MM.1S (cell line): ENCODE data around the gene RGL4.

Source experiments
- DNase-seq: peaks from one replicate; pipeline ENCODE4 v3.0.0-alpha.2; 2015
- H2AFZ ChIP-seq: fragments of 300-600 bp; sonication (generic); 2 replicates; pipeline ENCODE4 v1.6.0; 2016; ENCODE audit warnings: antibody characterized with exemption, low read length
- H3F3A ChIP-seq: fragments of 300-600 bp; sonication (generic); 2 replicates; pipeline ENCODE4 v1.6.1; 2016; ENCODE audit warnings: mild to moderate bottlenecking, antibody characterized with exemption, low read length, moderate library complexity, mixed read lengths; ENCODE audit not compliant: insufficient read depth
- H3K27ac ChIP-seq: fragments of 300-600 bp; sonication (generic); 2 replicates; pipeline ENCODE4 v1.5.1; 2016; ENCODE audit warnings: mild to moderate bottlenecking, low read length
- H3K27me3 ChIP-seq: fragments of 300-600 bp; sonication (generic); replicated peaks from 2 replicates; pipeline ENCODE4 v1.6.0; 2016; ENCODE audit warnings: low read length; ENCODE audit not compliant: insufficient read depth
- H3K36me3 ChIP-seq: fragments of 300-600 bp; sonication (generic); replicated peaks from 2 replicates; pipeline ENCODE4 v1.6.1; 2016; ENCODE audit warnings: mild to moderate bottlenecking, low read length, mixed read lengths; ENCODE audit not compliant: insufficient read depth
- H3K4me1 ChIP-seq: fragments of 300-600 bp; sonication (generic); 2 replicates; pipeline ENCODE4 v1.6.1; 2016; ENCODE audit warnings: low read length, mixed read lengths
- H3K4me2 ChIP-seq: fragments of 300-600 bp; sonication (generic); 2 replicates; pipeline ENCODE4 v1.6.0; 2016; ENCODE audit warnings: low read depth, low read length
- H3K4me3 ChIP-seq: fragments of 300-600 bp; sonication (generic); 2 replicates; pipeline ENCODE4 v1.5.1; 2016; ENCODE audit warnings: low read length, mixed read lengths
- H3K79me2 ChIP-seq: fragments of 300-600 bp; sonication (generic); 2 replicates; pipeline ENCODE4 v1.6.1; 2016; ENCODE audit warnings: mixed run types, low read length, mixed read lengths
- H3K9ac ChIP-seq: fragments of 300-600 bp; sonication (generic); 2 replicates; pipeline ENCODE4 v1.6.1; 2016; ENCODE audit warnings: low read length, mixed read lengths
- H3K9me2 ChIP-seq: fragments of 300-600 bp; sonication (generic); replicated peaks from 2 replicates; pipeline ENCODE4 v1.6.1; 2016; ENCODE audit warnings: mild to moderate bottlenecking, low read length, mixed read lengths; ENCODE audit not compliant: insufficient read depth
- H3K9me3 ChIP-seq: fragments of 300-600 bp; sonication (generic); replicated peaks from 2 replicates; pipeline ENCODE4 v1.6.1; 2016; ENCODE audit warnings: mild to moderate bottlenecking, low read length, mixed read lengths; ENCODE audit not compliant: insufficient read depth
- H4K20me1 ChIP-seq: fragments of 300-600 bp; sonication (generic); 2 replicates; pipeline ENCODE4 v1.6.1; 2016; ENCODE audit warnings: mild to moderate bottlenecking, low read length, moderate library complexity, mixed read lengths; ENCODE audit not compliant: insufficient read depth
- CTCF ChIP-seq: fragments of 300-600 bp; sonication (generic); IDR thresholded peaks from 2 replicates; pipeline ENCODE4 v1.5.1; 2016; ENCODE audit warnings: antibody characterized with exemption, low read length, mixed read lengths
- EZH2 ChIP-seq: fragments of 300-600 bp; sonication (generic); optimal IDR thresholded peaks from 2 replicates; pipeline ENCODE3; 2017; ENCODE audit warnings: low read depth, mild to moderate bottlenecking, antibody characterized with exemption, low read length, mixed read lengths
- EZH2phosphoT487 ChIP-seq: fragments of 300-600 bp; sonication (generic); IDR thresholded peaks from 2 replicates; pipeline ENCODE4 v1.6.1; 2018; ENCODE audit warnings: antibody characterized with exemption, low read length

The RGL4 gene

GRCh38 chr22:23704062-23704461 is 13.2 kb downstream of the RGL4 start:
- Histone ChIP-seq H3K4me3 (no peak overlapping the region), H3K9ac (no peak overlapping the region), H3K4me2 (no peak overlapping the region), H3K9me2 (no peaks in the 10 kb centered on the region), H3K36me3 (peaks cover 9% of the 10 kb centered on the region; the same call in 1 of the 2 replicates), H2AFZ (no peak overlapping the region), H3K79me2 (peaks cover 45% of the 10 kb centered on the region), H4K20me1 (no peaks in the 10 kb centered on the region), H3K4me1 (no peaks in the 10 kb centered on the region), H3K9me3 (no peaks in the 10 kb centered on the region), H3F3A (no peaks in the 10 kb centered on the region), H3K27ac (no peak overlapping the region), H3K27me3 (no peaks in the 10 kb centered on the region)
- TF ChIP-seq EZH2 (no peak), CTCF (no peak), EZH2phosphoT487 (no peak)
- DNase-seq = no peak

- Histone ChIP-seq H3K79me2 (peaks cover 45% of the 10 kb centered on the region), H3K36me3 (peaks cover 9% of the 10 kb centered on the region; the same call in 1 of the 2 replicates)
Observed at GRCh38 chr22:23704829-23705228, 14.0 kb downstream of the RGL4 start.

GRCh38 chr22:23705358-23705757 is 14.5 kb downstream of the RGL4 start:
- Histone ChIP-seq H3K9ac (no peak overlapping the region), H3K9me2 (no peaks in the 10 kb centered on the region), H3K36me3 (0 out of 2 replicates have a peak, but pooled peaks cover 12% of the 10 kb centered on the region), H3F3A (no peaks in the 10 kb centered on the region), H3K27ac (no peak overlapping the region), H4K20me1 (no peaks in the 10 kb centered on the region), H3K79me2 (peaks cover 42% of the 10 kb centered on the region), H3K27me3 (no peaks in the 10 kb centered on the region), H3K4me1 (no peaks in the 10 kb centered on the region), H3K9me3 (no peaks in the 10 kb centered on the region), H2AFZ (no peak overlapping the region), H3K4me2 (no peak overlapping the region), H3K4me3 (no peak overlapping the region)
- no peak for DNase-seq
- no peak for TF ChIP-seq EZH2phosphoT487
- TF ChIP-seq CTCF = no peak
- TF ChIP-seq EZH2 = no peak

More at GRCh38 chr22:23704829-23705228, 14.0 kb downstream of the RGL4 start:
- Histone ChIP-seq H3K4me3 (no peak overlapping the region), H3K9ac (no peak overlapping the region), H3K4me1 (no peaks in the 10 kb centered on the region), H4K20me1 (no peaks in the 10 kb centered on the region), H2AFZ (no peak overlapping the region), H3F3A (no peaks in the 10 kb centered on the region), H3K27me3 (no peaks in the 10 kb centered on the region), H3K9me2 (no peaks in the 10 kb centered on the region), H3K27ac (no peak overlapping the region), H3K9me3 (no peaks in the 10 kb centered on the region), H3K4me2 (no peak overlapping the region)
- no peak for TF ChIP-seq EZH2
- no peak for TF ChIP-seq EZH2phosphoT487
- TF ChIP-seq CTCF = no peak
- no peak for DNase-seq
